Measurements from ENCODE around the gene NOC3L.
"Not testable (repeated sequence)": the region's sequence is repeated elsewhere in the genome, so short reads cannot be mapped to it uniquely, and the experiment has no call there.

Gene NOC3L

DNA sequence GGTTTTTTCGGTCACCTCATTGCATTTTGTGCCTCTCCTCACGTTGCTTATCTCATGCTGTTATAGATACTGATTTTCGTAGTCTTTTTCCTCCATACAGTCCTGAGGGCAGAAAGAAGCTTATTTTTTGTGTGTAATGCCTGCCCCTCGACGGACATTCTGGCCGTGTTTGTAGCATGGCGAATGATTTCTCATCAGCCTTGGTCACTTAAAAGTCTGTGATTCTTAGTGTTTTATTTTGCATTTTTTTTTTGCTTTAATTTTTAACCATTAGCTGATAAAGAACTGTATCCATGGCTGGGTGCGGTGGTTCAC, 469 bp upstream of the NOC3L start:
- no peak for DNase-seq (ENCODE audit: low read depth)

DNA sequence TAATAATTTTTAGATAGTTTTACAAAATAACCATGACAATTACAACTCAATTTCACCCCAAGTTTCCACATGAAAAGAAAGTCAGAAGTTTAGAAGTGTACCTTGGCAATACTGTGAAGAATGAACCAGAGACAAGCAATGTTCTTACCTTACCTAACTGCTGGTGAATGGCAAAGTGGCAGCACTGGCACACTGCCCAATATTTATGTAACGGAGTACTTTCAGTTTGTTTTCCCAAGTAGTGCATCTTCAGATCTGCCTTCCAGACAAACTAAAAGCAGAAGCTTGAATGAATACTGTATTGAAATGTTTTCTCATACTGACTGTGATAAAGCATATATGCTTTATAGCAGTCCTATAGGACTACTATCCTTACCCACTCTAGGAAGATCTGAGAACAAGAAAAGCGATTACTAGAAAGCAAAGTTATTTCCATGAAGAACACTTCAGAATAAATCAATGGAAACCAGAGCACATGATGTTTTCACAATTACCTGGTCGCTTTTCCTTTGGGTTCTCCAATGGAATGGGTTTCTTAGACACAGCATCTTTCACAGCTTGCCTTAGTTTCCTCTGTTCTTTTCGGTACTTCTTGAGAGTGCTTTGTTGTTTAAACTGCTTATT, 1.5 kb downstream of the NOC3L start:
- DNase-seq (ENCODE audit: low read depth): no peak

DNA sequence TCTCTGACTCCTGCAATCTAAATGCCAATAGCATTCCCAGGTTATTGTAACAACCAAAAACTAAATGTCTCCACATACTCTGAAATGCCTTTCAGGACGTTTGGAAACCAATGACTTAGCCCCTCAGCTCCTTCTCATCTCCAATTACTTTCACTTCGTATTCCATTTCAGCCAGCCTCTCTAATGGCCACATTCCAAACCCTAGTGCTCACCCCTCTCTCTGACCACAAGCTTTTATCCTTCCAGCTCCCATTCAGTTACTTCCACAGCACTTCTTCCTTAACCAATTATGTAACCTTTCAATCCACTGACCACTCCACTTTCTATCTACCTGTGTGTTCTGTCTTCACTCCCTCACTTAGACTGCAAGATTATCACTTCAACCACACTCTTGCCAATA, 4.3 kb downstream of the NOC3L start:
- no peak for DNase-seq (ENCODE audit: low read depth)

DNA sequence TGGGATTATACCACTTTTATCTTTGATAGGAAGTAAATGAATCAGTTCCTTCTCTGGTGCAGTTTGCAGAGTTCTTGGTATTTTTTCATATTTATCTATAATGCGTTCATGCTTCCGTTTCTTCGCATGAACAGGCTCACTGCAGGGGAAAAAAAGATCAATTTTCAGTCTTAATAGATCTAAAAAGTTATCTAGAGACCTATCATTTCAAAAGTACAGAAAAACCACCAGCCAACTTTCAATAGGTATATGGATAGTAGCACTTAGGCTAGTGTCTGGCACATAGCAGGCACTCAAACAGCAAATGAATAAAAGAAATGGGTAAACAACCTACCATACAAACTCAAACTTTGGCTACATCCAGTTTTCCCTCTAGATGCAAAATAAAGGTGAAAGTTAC, 5.5 kb downstream of the NOC3L start:
- DNase-seq (ENCODE audit: low read depth): no peak

DNA sequence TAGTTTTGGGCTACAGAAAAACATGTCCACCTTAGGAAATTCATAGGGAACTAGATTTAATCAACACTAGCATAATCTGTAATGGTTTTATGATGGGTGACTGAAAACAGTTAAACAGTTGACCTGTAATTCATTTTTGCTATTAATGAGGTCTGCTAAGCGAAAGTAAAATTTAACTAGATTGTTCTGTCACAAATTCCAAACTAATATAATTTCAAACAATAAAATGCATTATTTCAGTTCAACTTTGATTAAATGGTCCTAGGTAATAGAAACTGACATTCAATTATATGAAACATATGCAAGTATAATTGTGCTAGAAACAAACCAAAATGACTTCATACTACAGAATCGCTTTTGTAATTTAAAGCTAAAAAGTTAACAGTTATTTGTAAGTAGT, 6.9 kb downstream of the NOC3L start:
- DNase-seq (ENCODE audit: low read depth): no peak

DNA sequence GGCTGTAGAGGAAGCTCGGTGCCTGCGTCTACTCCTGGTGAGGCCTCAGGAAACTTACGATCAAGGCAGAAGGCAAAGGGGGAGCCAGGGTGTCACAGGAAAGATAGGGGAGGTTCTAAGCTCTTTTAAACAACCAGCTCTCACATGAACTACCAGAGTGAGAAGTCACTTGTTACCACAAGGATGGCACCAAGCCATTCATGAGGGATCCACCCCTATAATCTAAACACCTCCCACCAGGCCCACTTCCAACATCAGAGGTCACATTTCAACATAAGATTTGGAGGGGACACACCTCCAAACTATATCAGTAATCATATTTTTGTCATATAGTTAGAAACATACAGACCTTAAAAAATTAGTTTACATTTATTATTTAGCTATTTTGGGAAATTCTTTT, 9.4 kb downstream of the NOC3L start:
- no peak for DNase-seq (ENCODE audit: low read depth)

DNA sequence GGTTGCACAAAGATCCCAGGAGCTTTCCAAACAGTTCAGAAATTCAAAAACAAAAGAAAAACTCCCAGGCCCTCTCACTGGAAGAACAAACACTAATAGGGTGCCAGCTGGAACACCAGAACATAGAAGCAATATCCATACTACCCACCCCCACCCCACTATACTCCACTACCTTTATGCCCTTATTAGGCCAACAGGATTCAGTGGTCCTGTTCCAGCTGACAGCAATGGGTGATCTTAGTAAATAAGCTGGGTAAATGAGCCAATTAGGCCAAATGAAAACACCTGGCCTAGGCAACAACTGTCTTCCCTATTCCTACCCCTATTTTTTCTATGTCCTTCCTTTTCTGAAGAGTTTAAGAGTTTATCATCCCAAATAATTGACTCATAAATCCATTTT, 11.7 kb downstream of the NOC3L start:
- DNase-seq (ENCODE audit: low read depth): no peak

DNA sequence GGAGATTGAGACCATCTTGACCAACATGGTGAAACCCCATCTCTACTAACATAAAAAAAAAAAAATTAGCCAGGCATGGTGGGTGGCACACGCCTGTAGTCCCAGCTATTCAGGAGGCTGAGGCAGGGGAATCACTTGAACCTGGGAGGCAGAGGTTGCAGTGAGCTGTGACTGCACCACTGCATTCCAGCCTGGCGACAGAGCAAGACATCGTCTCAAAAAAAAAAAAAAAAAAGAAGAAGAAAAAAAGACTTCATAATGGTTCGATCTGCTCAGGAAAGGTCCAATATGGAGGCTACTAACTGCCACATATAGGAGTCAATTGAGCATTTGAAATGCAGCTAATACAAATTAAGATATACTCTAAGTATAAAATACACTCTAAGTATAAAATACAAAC, 12.2 kb downstream of the NOC3L start:
- not testable (repeated sequence) for DNase-seq (ENCODE audit: low read depth)

DNA sequence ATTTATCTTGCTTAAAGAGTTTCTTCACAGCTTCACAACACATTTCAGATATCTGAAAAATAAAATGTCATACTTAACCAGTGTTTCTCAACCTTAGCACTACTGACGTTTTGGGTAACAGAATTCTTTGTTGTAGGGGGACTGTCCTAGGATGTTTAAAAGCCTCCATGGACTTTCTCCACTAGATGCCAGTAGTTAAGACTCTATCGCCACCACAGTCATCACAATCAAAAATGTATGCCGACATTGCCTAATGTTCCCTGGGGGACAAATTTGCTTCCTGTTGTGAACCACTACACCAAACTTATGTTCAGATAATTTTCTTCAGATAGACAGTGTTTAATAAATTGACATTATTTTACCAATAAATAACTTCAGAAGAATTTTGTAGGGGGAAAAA, 13.4 kb downstream of the NOC3L start:
- DNase-seq (ENCODE audit: low read depth): no peak

DNA sequence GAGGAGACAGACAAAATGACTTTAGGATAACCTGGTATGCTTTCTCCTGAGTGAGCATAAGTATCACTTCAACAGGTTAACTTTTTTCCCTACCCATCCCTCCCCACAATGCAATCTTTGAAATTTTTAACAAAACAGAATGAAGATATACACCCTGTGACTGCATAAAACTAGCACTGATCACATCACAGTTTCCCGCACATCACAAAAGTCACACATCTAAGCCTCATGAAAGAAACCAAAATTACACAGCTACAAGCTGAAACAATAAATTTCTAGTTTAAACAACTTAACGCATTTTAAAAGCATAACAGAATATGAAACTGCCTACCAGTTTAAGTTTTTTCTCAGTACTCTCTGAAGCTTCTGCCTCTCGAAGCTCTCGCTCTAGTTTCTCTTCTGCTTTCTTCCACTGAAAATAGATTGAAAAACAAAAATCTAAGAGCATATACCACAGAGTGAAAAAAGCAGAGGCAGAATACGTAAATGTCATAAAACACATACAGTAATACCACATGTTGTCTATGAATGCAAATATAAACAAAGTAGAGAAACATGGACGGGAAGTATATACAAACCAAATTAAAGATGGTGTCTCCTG, 18.1 kb downstream of the NOC3L start:
- no peak for DNase-seq (ENCODE audit: low read depth)

DNA sequence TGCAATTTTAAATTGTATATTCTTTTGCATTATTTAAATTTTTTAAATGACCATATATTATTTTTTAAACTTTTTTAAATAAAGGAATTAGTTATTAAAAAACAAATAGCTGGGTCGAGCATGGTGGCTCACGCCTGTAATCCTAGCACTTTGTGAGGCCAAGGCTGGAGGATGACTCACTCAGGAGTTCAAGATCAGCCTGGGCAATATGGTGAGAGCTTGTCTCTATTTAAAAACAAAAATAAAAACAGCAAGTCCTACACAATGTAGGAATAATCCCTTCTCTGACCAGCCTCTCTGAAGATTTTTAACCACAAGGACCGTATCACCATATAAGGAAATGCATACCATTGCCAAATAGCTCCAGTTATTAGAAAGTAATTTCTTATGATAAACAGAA, 19.6 kb downstream of the NOC3L start:
- no peak for DNase-seq (ENCODE audit: low read depth)

DNA sequence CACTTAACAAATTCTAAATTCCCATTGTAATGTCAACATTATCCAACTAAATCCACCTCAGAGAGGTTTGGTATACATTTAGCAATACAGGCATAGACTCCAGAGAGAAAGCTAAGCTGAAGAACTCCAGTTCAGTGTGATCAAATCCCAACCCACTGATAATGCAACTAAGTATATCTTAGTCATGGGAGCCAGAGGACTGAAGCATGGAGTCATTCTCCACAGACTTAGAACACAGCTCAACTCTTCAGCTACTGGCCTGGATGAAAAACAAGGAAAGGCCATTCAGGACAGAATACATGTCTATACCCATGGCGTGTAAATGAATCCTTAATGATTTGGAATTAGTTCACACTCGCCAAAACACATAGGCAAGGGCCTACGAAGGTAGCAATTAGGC, 27.9 kb downstream of the NOC3L start:
- no peak for DNase-seq (ENCODE audit: low read depth)

DNA sequence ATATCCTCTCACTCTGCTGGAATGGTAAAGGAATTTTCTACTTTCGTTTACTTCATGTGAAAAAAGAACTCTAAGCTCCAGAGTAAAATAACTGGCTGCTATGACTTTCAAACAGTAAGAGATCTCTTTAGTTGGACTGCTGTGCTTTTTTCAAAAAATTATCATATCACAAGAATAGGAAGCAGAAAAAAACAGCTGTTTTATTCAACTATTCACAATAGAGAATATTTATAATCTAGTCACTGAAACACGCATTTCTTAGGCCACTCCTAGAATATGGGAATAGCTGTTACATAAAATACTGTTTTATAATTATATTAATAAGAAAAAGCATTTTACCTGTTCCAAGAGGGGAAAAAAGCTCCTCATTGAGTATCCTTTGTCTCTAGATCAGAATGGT, 29.7 kb downstream of the NOC3L start:
- DNase-seq (ENCODE audit: low read depth): no peak

DNA sequence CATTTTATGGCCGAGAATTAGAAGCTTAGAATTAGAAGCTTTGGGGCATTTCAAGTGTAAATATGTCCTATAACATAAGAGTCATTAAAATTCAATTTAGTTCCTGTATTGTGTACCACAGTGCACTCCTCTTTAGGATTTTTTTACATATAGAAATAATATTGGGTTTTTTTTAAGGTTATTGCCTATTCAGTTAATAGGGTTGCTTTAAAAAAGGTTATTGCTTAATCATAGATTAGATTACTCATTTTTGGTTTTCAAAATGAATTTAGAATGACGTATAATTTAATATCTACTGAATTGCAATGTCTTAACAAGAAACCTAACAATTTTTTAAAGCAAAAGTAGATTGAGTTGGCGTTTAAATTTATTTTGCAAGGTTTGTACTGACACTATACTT, 34.1 kb downstream of the NOC3L start:
- DNase-seq (ENCODE audit: low read depth): no peak

DNA sequence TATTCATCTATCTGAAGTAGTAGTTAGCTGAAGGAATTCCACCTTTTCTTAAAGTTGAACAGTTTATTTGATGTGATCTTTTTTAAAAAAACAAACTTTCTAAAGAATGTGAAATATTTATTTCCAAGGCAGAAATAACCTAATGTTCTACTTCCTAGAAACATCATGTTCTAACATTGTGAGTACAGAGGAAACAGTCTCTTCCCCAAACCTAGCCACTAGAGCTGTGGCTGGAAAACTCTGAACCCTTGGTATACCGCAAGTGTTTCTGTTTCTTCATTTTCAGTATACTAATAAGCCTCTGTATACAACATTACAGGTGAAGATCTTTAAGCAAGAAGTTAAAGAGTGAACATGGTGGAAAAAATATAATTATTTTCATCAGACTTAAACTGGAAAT, 35.1 kb downstream of the NOC3L start:
- no peak for DNase-seq (ENCODE audit: low read depth)

DNA sequence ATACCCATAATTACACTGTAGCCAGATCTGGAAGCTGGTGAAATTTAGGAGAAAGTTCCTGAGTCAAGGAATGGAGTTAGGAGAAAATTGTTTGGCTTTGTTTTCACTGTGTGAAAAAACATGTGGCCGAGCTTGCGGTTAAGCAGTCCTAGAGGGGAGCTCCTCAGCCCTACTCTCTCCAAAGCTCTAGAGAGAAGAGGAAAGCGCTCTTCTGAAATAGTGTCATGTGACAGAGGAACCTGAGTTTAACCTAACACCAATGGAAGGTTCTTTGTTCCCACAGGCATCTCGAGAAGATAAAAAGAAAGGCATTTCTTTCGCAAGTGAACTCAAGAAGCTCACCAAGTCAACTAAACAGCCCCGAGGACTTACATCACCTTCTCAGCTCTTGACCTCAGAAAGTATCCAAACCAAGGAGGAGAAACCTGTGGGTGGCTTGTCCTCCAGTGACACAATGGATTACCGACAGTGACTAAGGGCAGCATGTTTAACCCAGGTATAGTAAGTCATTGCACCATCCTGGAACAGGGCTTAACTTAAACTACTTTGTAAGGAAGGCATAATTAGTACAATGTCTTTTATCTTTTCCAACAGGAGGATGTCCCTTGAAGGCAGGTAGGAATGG, 38.0 kb downstream of the NOC3L start:
- DNase-seq (ENCODE audit: low read depth): no peak

DNA sequence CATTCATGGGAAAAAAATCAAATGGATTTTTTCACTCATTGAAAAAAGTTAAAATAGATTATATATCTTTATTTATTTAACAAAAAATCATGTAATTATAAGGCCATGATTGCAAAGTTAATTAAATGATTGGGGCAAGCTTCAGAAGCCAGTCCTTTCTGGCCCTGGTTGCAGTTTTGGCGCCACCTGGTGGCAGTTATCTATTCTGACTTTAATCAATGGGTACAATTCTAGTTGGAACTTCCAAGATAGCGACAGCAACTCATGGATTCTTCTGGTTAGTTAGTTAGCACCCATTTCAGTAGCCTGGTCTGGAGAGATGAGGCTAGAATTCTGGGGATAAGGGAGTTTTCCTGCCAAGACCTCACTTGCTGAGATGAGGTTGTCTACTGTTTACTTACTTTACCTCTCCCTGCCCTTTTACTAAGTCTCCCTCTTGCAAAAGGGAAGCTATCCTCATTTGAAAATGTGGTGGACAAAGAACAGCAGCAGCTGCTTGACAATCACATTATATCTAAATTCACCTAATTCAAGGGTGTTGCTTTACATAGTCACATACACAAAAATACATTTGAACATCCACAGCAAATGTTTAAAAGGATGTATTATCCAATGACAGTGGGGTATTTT, 42.3 kb downstream of the NOC3L start:
- peak; percentile 53 for DNase-seq (ENCODE audit: low read depth)

DNA sequence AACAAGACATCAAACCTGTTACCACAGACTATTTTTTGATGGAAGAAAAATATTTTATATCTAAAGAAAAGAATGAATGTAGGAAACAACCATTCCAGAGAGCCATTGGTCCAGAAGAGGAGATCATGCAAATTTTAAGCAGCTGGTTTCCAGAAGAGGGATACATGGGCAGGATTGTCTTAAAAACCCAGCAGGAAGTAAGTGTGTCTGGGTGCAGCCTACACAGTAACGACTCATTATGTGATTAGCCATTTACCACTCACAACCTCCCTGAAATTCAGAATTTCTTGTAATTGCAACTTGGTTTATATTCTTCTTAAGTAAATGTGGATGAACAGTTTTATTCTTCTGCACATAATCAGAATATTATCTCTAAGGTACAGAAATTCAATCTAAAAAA, 46.2 kb downstream of the NOC3L start:
- no peak for DNase-seq (ENCODE audit: low read depth)

DNA sequence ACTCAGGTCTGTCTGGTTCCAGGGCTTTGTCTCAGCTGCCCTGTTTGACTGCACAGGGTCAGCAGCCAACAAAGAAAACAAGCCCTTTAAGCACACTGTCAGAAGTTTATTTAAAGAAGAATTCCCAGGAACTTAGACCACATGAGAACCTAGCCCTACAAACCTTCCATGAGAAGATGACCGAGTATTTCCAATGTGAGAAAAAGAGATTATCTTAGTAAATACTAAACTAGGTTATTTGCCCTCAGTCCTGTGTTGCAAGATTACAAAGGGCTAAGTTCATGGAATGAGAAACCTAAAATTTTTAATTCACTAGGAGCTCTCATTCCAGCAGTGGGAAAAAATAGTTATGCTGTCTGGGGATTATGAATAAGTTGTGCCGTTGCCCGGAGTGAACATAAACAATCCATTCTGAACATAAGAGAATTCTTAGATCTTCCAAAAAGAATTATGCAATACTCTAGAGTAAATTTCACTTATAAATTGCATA, 46.7 kb downstream of the NOC3L start:
- no peak for DNase-seq (ENCODE audit: low read depth)

DNA sequence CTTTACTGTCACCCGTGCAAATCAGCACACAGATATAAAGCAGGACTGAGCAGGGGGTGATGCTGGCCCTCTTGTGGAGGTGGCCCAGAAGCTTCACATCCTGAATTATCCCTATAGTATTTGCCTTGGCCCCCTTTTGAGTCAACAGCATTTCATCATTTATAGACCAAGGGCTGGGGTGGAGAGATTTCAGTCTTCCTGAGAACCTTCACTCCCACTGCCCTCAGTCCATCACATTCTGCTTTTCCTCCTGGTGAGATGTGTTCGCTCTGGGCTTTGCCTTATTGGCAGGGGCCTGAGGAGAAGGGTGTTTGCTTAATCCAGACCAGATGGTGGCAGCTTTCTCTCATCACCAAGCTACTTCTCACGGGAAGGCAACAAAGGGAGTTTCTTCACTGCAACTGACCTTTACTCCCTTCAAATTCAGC, 47.7 kb downstream of the NOC3L start:
- DNase-seq (ENCODE audit: low read depth): no peak

DNA sequence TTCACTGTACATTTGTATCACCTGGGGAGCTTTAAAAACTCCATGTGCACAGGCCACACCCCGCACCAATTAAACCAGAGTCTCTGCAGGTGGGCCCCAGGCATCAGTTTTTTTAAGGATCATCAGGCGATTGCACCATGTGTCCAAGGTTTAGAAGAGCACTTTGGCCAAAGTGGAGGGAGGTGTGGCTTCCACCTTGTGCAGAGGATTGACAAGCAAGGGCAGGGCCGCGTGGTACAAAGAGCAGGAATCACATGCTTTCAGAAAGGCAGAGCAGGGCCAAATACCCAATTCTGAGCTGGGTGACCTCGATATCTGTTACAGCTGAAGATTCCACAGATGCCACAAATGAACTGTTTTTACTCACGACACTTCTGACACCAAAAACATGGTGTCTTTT, 52.4 kb downstream of the NOC3L start:
- DNase-seq (ENCODE audit: low read depth): no peak

DNA sequence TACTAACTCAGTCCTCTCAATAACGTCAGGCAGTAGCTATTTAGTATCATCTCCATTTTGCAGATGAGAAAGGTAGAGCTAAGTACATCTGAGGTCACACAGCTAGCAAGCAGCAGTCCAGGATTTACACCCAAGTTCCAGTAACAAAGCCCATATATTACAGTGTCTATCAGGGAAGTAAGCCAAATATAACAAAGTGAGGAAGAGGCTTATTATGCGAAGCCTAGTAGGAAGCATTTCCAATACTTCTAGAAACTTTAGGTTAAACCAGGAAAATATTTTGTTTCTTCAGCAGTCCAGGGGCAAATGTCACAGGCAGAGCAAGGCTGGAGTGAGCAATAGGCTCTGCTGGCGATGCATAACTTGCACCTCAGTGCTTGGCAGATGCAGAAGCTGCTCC, 53.9 kb downstream of the NOC3L start:
- DNase-seq (ENCODE audit: low read depth): no peak

DNA sequence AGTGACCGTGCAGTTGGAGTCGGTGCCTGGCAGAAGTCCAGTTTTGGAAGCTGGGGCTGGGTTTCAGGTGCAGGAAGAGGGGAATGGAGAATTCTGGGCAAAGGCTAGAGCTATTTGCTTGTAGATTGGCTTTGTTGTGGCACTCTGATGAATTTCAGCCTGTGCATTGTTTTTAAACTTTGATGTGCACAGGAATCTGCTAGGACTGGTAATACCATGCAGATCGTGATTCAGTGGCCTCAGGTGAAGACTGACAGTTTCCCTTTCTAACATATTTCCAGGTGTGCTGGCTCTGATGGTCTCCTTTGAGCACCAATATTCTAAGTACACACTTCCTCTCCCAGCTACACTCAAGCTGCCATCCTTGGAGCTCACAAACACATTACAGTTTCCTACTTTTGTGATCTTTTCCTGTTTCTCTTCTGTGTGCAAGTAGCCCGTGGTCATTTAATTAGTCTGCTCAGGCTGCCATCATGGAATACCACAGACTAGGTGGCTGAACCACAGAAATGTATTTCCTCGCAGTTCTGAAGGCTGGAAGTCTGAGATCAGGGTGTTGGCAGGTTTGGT, 55.6 kb downstream of the NOC3L start:
- no peak for DNase-seq (ENCODE audit: low read depth)

Measured in stimulated activated CD8-positive, alpha-beta memory T cell treated with anti-CD3 and anti-CD28 coated beads, Interleukin-12 subunit alpha, Interleukin-12 subunit beta, amount 100 ng/mL, for 1 hour (primary cell).